GM23338 (cell line): ENCODE results near the gene MRPS26. TPM values are rescaled to one million over a fixed set of nuclear protein-coding genes. Genes with fewer than 3 reads are reported as not detected.

ENCODE experiments used
- ATAC-seq: fragments of 200-7000 bp; cut with Tn5 transposase; 3 replicates; pipeline ENCODE4 v1.9.1; 2020
- DNase-seq: peaks from one replicate; pipeline ENCODE4 v3.0.0-alpha.2; 2015; ENCODE audit warnings: low spot score
- H2AFZ ChIP-seq: fragments of 200-600 bp; sonication (generic); 2 replicates; pipeline ENCODE4 v1.8.0; 2016; ENCODE audit warnings: antibody characterized with exemption, mild to moderate bottlenecking, moderate library complexity
- H3F3A ChIP-seq: fragments of 200-600 bp; sonication (generic); replicated peaks from 2 replicates; pipeline ENCODE4 v1.8.0; 2017; ENCODE audit warnings: antibody characterized with exemption, mixed run types, low read depth
- H3K27ac ChIP-seq: fragments of 200-600 bp; sonication (generic); 2 replicates; pipeline ENCODE4 v1.6.1; 2016; ENCODE audit warnings: low read depth
- H3K27me3 ChIP-seq: fragments of 200-600 bp; sonication (generic); 2 replicates; pipeline ENCODE4 v1.8.0; 2016; ENCODE audit warnings: mild to moderate bottlenecking, mixed run types, moderate library complexity; ENCODE audit not compliant: insufficient read depth
- H3K36me3 ChIP-seq: fragments of 200-600 bp; sonication (generic); 2 replicates; pipeline ENCODE4 v1.8.0; 2016; ENCODE audit warnings: mild to moderate bottlenecking; ENCODE audit not compliant: insufficient read depth
- H3K4me1 ChIP-seq: fragments of 200-600 bp; sonication (generic); 2 replicates; pipeline ENCODE4 v1.8.0; 2016; ENCODE audit warnings: mild to moderate bottlenecking, moderate library complexity; ENCODE audit not compliant: insufficient read depth
- H3K4me2 ChIP-seq: fragments of 200-600 bp; sonication (generic); 2 replicates; pipeline ENCODE4 v1.7.1; 2017; ENCODE audit warnings: mixed run types
- H3K4me3 ChIP-seq: fragments of 200-600 bp; sonication (generic); 2 replicates; pipeline ENCODE4 v1.6.1; 2016; ENCODE audit warnings: mixed run types
- H3K79me2 ChIP-seq: fragments of 200-600 bp; sonication (generic); replicated peaks from 2 replicates; pipeline ENCODE4 v1.8.0; 2017; ENCODE audit warnings: mild to moderate bottlenecking; ENCODE audit not compliant: insufficient read depth
- H3K9me2 ChIP-seq: fragments of 200-600 bp; sonication (generic); 2 replicates; pipeline ENCODE4 v1.8.0; 2017; ENCODE audit not compliant: insufficient read depth
- H4K20me1 ChIP-seq: fragments of 200-600 bp; sonication (generic); replicated peaks from 2 replicates; pipeline ENCODE4 v1.8.0; 2017; ENCODE audit warnings: mild to moderate bottlenecking; ENCODE audit not compliant: insufficient read depth
- H3K27ac Mint-ChIP-seq: 2 replicates; pipeline ENCODE4 v1.8.0; 2020; ENCODE audit warnings: inconsistent platforms, mild to moderate bottlenecking, moderate library complexity, mixed read lengths
- H3K27me3 Mint-ChIP-seq: 3 replicates; pipeline ENCODE4 v1.8.0; 2022; ENCODE audit warnings: low read depth, mild to moderate bottlenecking, moderate library complexity, mixed read lengths, inconsistent platforms; ENCODE audit not compliant: insufficient read depth, poor library complexity
- H3K36me3 Mint-ChIP-seq: 3 replicates; pipeline ENCODE4 v1.8.0; 2021; ENCODE audit warnings: low read depth, mild to moderate bottlenecking, inconsistent platforms, moderate library complexity, mixed read lengths
- H3K4me1 Mint-ChIP-seq: 3 replicates; pipeline ENCODE4 v1.8.0; 2020; ENCODE audit warnings: mild to moderate bottlenecking, inconsistent platforms, mixed read lengths
- H3K4me3 Mint-ChIP-seq: 3 replicates; pipeline ENCODE4 v1.8.0; 2021; ENCODE audit warnings: moderate library complexity, mild to moderate bottlenecking, inconsistent platforms, mixed read lengths
- H3K9me3 Mint-ChIP-seq: 3 replicates; pipeline ENCODE4 v1.8.0; 2020; ENCODE audit warnings: moderate library complexity, mild to moderate bottlenecking, inconsistent platforms, mixed read lengths
- CREB1 ChIP-seq: fragments of 250-450 bp; sonication (Bioruptor Pico); IDR thresholded peaks from 2 replicates; pipeline ENCODE4 v1.5.0; 2020; ENCODE audit warnings: low read depth, mild to moderate bottlenecking, moderate library complexity
- ETS1 ChIP-seq: IDR thresholded peaks from 2 replicates; pipeline ENCODE4 v1.6.1; 2016; ENCODE audit warnings: antibody characterized with exemption
- EZH2 ChIP-seq: fragments of 200-600 bp; sonication (generic); IDR thresholded peaks from one replicate; pipeline ENCODE4 v1.8.0; 2017; ENCODE audit warnings: antibody characterized with exemption, mild to moderate bottlenecking, low read depth; ENCODE audit not compliant: unreplicated experiment
- EZH2phosphoT487 ChIP-seq: fragments of 200-600 bp; sonication (generic); IDR thresholded peaks from one replicate; pipeline ENCODE4 v1.8.1; 2018; ENCODE audit warnings: antibody characterized with exemption; ENCODE audit not compliant: unreplicated experiment
- JUNB ChIP-seq: IDR thresholded peaks from one replicate; pipeline ENCODE4 v1.6.1; 2016; ENCODE audit warnings: antibody characterized with exemption; ENCODE audit not compliant: unreplicated experiment
- NANOG ChIP-seq: IDR thresholded peaks from 2 replicates; pipeline ENCODE4 v1.6.1; 2016; ENCODE audit warnings: antibody characterized with exemption, borderline replicate concordance
- POLR2AphosphoS5 ChIP-seq: IDR thresholded peaks from 2 replicates; pipeline ENCODE4 v1.6.1; 2016; ENCODE audit warnings: antibody characterized with exemption, low read depth
- REST ChIP-seq: IDR thresholded peaks from one replicate; pipeline ENCODE4 v1.6.1; 2018; ENCODE audit warnings: antibody characterized with exemption; ENCODE audit not compliant: unreplicated experiment
- STAT1 ChIP-seq: IDR thresholded peaks from one replicate; pipeline ENCODE4 v1.6.1; 2016; ENCODE audit warnings: antibody characterized with exemption; ENCODE audit not compliant: unreplicated experiment
- ZNF114 ChIP-seq: fragments of 250-450 bp; sonication (Bioruptor Pico); IDR thresholded peaks from 2 replicates; pipeline ENCODE4 v1.5.0; 2020; ENCODE audit warnings: mild to moderate bottlenecking, moderate library complexity
- ZNF331 ChIP-seq: fragments of 250-450 bp; sonication (Bioruptor Pico); IDR thresholded peaks from 2 replicates; pipeline ENCODE4 v1.5.0; 2020; ENCODE audit warnings: low read depth, mild to moderate bottlenecking, moderate library complexity
- ZNF462 ChIP-seq: fragments of 250-450 bp; sonication (Bioruptor Pico); IDR thresholded peaks from 2 replicates; pipeline ENCODE4 v1.5.0; 2020; ENCODE audit warnings: mild to moderate bottlenecking, moderate library complexity
- polyA plus RNA-seq: library from polyadenylated mRNA; unstranded; fragments of >200 nt; fragmentation: Nextera tagmentation; extraction: Ambion mirVana; gene quantifications from 2 replicates; pipeline ENCODE4 v1.2.1, GENCODE V29; 2016
- total RNA-seq: library from RNA; depleted of rRNA; stranded (reverse); fragments of >200 nt; shearing (Covaris generic); gene quantifications from 2 replicates; pipeline ENCODE4 v1.2.3, GENCODE V29; 2014
- TF ChIP-seq, protein P1 (sequence below), 2 experiments: fragments of 200-600 bp in 1 of 2; sonication (generic) in 1 of 2; conservative IDR thresholded peaks; 2 replicates each; pipeline versions ENCODE4 v1.5.1 to v1.6.1; 2016 to 2017; ENCODE audit warnings: antibody characterized with exemption in 2 of 2, low read depth in 2 of 2, mild to moderate bottlenecking in 2 of 2, moderate library complexity in 1 of 2

MRPS26 gene
- total and polyA plus RNA-seq, 2 experiments from 2014 or later = 105 to 154 TPM

- TF ChIP-seq, protein P1, sequence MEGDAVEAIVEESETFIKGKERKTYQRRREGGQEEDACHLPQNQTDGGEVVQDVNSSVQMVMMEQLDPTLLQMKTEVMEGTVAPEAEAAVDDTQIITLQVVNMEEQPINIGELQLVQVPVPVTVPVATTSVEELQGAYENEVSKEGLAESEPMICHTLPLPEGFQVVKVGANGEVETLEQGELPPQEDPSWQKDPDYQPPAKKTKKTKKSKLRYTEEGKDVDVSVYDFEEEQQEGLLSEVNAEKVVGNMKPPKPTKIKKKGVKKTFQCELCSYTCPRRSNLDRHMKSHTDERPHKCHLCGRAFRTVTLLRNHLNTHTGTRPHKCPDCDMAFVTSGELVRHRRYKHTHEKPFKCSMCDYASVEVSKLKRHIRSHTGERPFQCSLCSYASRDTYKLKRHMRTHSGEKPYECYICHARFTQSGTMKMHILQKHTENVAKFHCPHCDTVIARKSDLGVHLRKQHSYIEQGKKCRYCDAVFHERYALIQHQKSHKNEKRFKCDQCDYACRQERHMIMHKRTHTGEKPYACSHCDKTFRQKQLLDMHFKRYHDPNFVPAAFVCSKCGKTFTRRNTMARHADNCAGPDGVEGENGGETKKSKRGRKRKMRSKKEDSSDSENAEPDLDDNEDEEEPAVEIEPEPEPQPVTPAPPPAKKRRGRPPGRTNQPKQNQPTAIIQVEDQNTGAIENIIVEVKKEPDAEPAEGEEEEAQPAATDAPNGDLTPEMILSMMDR (conservative IDR thresholded peaks at IDR 0.05; ENCODE audit: low read depth in 2 of 2) = no peak
- no peak for TF ChIP-seq POLR2AphosphoS5
- no peak for TF ChIP-seq ZNF462 (CRISPR knock-in tag)
- no peak for TF ChIP-seq REST
- no peak for TF ChIP-seq CREB1 (CRISPR knock-in tag)
- TF ChIP-seq EZH2 = no peak
- TF ChIP-seq NANOG = no peak
- no peak for TF ChIP-seq JUNB
- no peak for TF ChIP-seq ETS1
- no peak for TF ChIP-seq EZH2phosphoT487
- no peak for TF ChIP-seq STAT1
- no peak for TF ChIP-seq ZNF114 (CRISPR knock-in tag)
- TF ChIP-seq ZNF331 (CRISPR knock-in tag) = no peak
- H3K4me2 ChIP-seq = no peak overlapping the region
- H3K4me3 ChIP-seq = no peak overlapping the region
- H3K36me3 Mint-ChIP-seq = peaks cover 51% of the 10 kb centered on the region
- DNase-seq (no peak), ATAC-seq (no peak)
- H3K27me3 Mint-ChIP-seq = peaks cover 12% of the 10 kb centered on the region
- H3K4me1 ChIP-seq = peaks cover 17% of the 10 kb centered on the region
- H3K36me3 ChIP-seq = peaks cover 3% of the 10 kb centered on the region; the same call in 1 of the 2 replicates
- H3K27ac Mint-ChIP-seq = no peak overlapping the region
- H3K27ac ChIP-seq = no peak overlapping the region
- peaks cover 14% of the 10 kb centered on the region for H3K4me1 Mint-ChIP-seq
- H3K9me2 ChIP-seq = no peaks in the 10 kb centered on the region
- no peaks in the 10 kb centered on the region; the same call in 2 of the 3 replicates for H3K9me3 Mint-ChIP-seq
- no peak overlapping the region for H2AFZ ChIP-seq
- H3F3A ChIP-seq = no peaks in the 10 kb centered on the region
- H3K79me2 ChIP-seq = no peaks in the 10 kb centered on the region
- H3K27me3 ChIP-seq = no peaks in the 10 kb centered on the region
- 0 out of 2 replicates have a peak, but pooled peaks cover 4% of the 10 kb centered on the region for H4K20me1 ChIP-seq
- no peak overlapping the region for H3K4me3 Mint-ChIP-seq
Observed at GRCh38 chr20:3038454-3038853, 7.4 kb upstream of the MRPS26 start.
